C4-2B (cell line): ENCODE results near the gene HTR5A.

Experiments
- CTCF ChIP-seq: fragments of 450-650 bp; conservative IDR thresholded peaks from 2 replicates; pipeline ENCODE4 v1.5.1; 2017; ENCODE audit warnings: mild to moderate bottlenecking
- ZFX ChIP-seq: fragments of 450-650 bp; IDR thresholded peaks from 2 replicates; pipeline ENCODE4 v1.6.1; 2017

GRCh38 chr7:155108144-155108901 lies 38.2 kb downstream of the HTR5A start:
- TF ChIP-seq CTCF: no peak
- no peak for TF ChIP-seq ZFX
